Measurements from ENCODE around the gene LRIG3. TPM values are rescaled to one million over a fixed set of nuclear protein-coding genes. Genes with fewer than 3 reads are reported as not detected.

The LRIG3 gene
- total and polyA plus RNA-seq, 9 of the 15 experiments (the other 6 are each of a cell fraction or from before 2014, with no cell fraction given), result 0.18 TPM; not detected in 8

DNA sequence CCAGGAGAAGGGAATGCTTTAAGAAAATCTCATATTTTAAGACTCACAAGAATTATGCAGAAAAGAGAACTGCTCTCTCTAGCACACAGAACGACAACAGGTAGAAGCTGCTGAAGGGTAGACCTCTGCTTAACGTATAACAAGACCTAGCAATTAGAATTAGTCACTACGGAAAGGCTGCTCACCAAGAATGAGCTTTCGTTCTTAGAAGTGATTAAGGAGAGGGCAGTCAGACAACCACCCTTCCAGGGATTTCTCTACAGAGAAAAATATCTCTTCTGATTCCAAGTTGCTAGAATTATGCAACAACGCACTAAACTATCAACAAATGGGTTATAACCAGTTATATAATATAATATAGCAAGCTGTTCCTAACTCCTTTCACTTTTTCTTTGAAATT is 18.6 kb downstream of the LRIG3 start (continued):
- no peak for TF ChIP-seq ERF (CRISPR knock-in tag; IDR thresholded peaks at IDR 0.05)
- TF ChIP-seq THRB (CRISPR knock-in tag; conservative IDR thresholded peaks at IDR 0.05), result no peak
- TF ChIP-seq NUFIP1 (IDR thresholded peaks at IDR 0.05; ENCODE audit: partially characterized antibody), result no peak
- TF ChIP-seq THAP7 (CRISPR knock-in tag; IDR thresholded peaks at IDR 0.05), result no peak
- no peak for TF ChIP-seq NCOR1 (IDR thresholded peaks at IDR 0.05)

GRCh38 chr12:58897969-58898368 is 22.3 kb downstream of the LRIG3 start:
- Histone ChIP-seq H3K27me3 (ENCODE audit: control insufficient read depth in 2 of 2, insufficient read depth in 2 of 2, low read length in 2 of 2) (no peaks in the 10 kb centered on the region), H4K20me1 (replicated peaks; ENCODE audit: control insufficient read depth, insufficient read depth, low read length) (no peaks in the 10 kb centered on the region), H3K4me3 (no peak overlapping the region), H3K9me1 (ENCODE audit: control insufficient read depth, insufficient read depth, low read length) (no peaks in the 10 kb centered on the region), H3K9me3 (replicated peaks; ENCODE audit: control insufficient read depth, insufficient read depth, low read depth, low read length) (no peaks in the 10 kb centered on the region), H3K4me1 (replicated peaks in 1 of 2; ENCODE audit: control insufficient read depth in 2 of 2, insufficient read depth in 2 of 2, low read length in 2 of 2) (no peaks in the 10 kb centered on the region), H3K27ac (ENCODE audit: extremely low read depth, low read depth, low read length) (no peak overlapping the region), H2AFZ (ENCODE audit: low read depth, low read length) (no peak overlapping the region), H3K9ac (ENCODE audit: insufficient read depth in 1 of 2, low read depth in 2 of 2, low read length in 2 of 2) (no peak overlapping the region), H3K4me2 (ENCODE audit: insufficient read depth, low read length) (no peak overlapping the region), H3K36me3 (ENCODE audit: control insufficient read depth, insufficient read depth, low read length) (no peaks in the 10 kb centered on the region), H3K79me2 (ENCODE audit: control insufficient read depth, insufficient read depth, low read length) (no peaks in the 10 kb centered on the region)
- ATAC-seq (no peak), DNase-seq (ENCODE audit: extremely low read depth in 1 of 4, low spot score in 3 of 4) (no peak), FAIRE-seq (no peak)
- no TSS peak for BruUV-seq (replicated peaks)
- ChIA-PET CTCF (ENCODE audit: low intra/inter-chr PET ratio) (no interaction called here), POLR2A (no interaction called here)
- WGBS (ENCODE audit: insufficient coverage, low coverage, missing lambda C conversion rate), result 0% methylated on average over 4 of the region's 4 CpGs
- in situ Hi-C loops (cut with MboI) (no loop called here), intact Hi-C loops (cut with micrococcal nuclease) (no loop called here)
- TF ChIP-seq ZNF133 (CRISPR knock-in tag; IDR thresholded peaks at IDR 0.05) (no peak), SIX5 (IDR thresholded peaks at IDR 0.05; ENCODE audit: borderline replicate concordance in 1 of 2, insufficient read depth in 1 of 2, low read depth in 1 of 2, low read length in 2 of 2) (no peak), PHF8 (IDR thresholded peaks at IDR 0.05; ENCODE audit: borderline replicate concordance, low read length) (no peak), RCOR1 (IDR thresholded peaks at IDR 0.05; ENCODE audit: borderline replicate concordance in 1 of 2, low read depth in 2 of 2, low read length in 2 of 2) (no peak), RBM22 (IDR thresholded peaks at IDR 0.05; ENCODE audit: low read depth, low read length, poor library complexity, severe bottlenecking) (no peak), XRCC3 (IDR thresholded peaks at IDR 0.05) (no peak), CHD2 (IDR thresholded peaks at IDR 0.05; ENCODE audit: low read depth, low read length) (no peak), RFX5 (IDR thresholded peaks at IDR 0.05; ENCODE audit: low read depth, low read length) (no peak), MIER1 (IDR thresholded peaks at IDR 0.05; ENCODE audit: low read depth) (no peak), VEZF1 (CRISPR knock-in tag; IDR thresholded peaks at IDR 0.05) (no peak), WHSC1 (IDR thresholded peaks at IDR 0.05; ENCODE audit: low read length) (no peak), LARP7 (IDR thresholded peaks at IDR 0.05) (no peak)
- TF ChIP-seq, protein P1, sequence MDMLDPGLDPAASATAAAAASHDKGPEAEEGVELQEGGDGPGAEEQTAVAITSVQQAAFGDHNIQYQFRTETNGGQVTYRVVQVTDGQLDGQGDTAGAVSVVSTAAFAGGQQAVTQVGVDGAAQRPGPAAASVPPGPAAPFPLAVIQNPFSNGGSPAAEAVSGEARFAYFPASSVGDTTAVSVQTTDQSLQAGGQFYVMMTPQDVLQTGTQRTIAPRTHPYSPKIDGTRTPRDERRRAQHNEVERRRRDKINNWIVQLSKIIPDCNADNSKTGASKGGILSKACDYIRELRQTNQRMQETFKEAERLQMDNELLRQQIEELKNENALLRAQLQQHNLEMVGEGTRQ (CRISPR knock-in tag; IDR thresholded peaks at IDR 0.05), result no peak

Measured in K562 (cell line).